ENCODE measurements around the gene KRTAP2-1.
"Not testable (repeated sequence)": the region's sequence is repeated elsewhere in the genome, so short reads cannot be mapped to it uniquely, and the experiment has no call there.

KRTAP2-1 gene

GRCh38 chr17:41046735-41047465 is at the start of gene KRTAP2-1:
Gene KRTAP2-1 (minus strand): TSS chr17:41047316. CDS start chr17:41047267, 49 bp downstream.
- DNase-seq, result not testable (repeated sequence)

GRCh38 chr17:41096055-41096454 is 48.9 kb upstream of the KRTAP2-1 start:
- DNase-seq, result no peak

- not testable (repeated sequence) for DNase-seq
Measured at GRCh38 chr17:41088760-41089352, 41.7 kb upstream of the KRTAP2-1 start.

- not testable (repeated sequence) for DNase-seq
Measured at GRCh38 chr17:41084100-41084856, 37.2 kb upstream of the KRTAP2-1 start, which contains the start of gene KRTAP4-7. Gene KRTAP4-7 (plus strand): TSS chr17:41084150. CDS start chr17:41084207, 57 bp downstream.

- not testable (repeated sequence) for DNase-seq
Measured at GRCh38 chr17:41083427-41083826, 36.3 kb upstream of the KRTAP2-1 start.

- no peak for DNase-seq
Measured at GRCh38 chr17:41082626-41083025, 35.5 kb upstream of the KRTAP2-1 start.

GRCh38 chr17:41076788-41077187 is 29.7 kb upstream of the KRTAP2-1 start:
- DNase-seq, result no peak

- no peak for DNase-seq
Measured at GRCh38 chr17:41073676-41074075, 26.6 kb upstream of the KRTAP2-1 start.

GRCh38 chr17:41071606-41072360 is 24.7 kb upstream of the KRTAP2-1 start:
- no peak for DNase-seq

- DNase-seq, result no peak
Measured at GRCh38 chr17:41069031-41069430, 21.9 kb upstream of the KRTAP2-1 start.

- no peak for DNase-seq
Measured at GRCh38 chr17:41067281-41067680, 20.2 kb upstream of the KRTAP2-1 start.

GRCh38 chr17:41065829-41066624 is 18.9 kb upstream of the KRTAP2-1 start, which contains the start of gene KRTAP2-4:
Gene KRTAP2-4 (minus strand): TSS chr17:41065879. CDS start chr17:41065845, 34 bp downstream.
- no peak for DNase-seq

GRCh38 chr17:41065016-41065689 is 18.0 kb upstream of the KRTAP2-1 start:
- not testable (repeated sequence) for DNase-seq

- DNase-seq, result no peak
Measured at GRCh38 chr17:41064301-41064700, 17.2 kb upstream of the KRTAP2-1 start.

- DNase-seq, result no peak
Measured at GRCh38 chr17:41063449-41063848, 16.3 kb upstream of the KRTAP2-1 start.

GRCh38 chr17:41061964-41062363 is 14.8 kb upstream of the KRTAP2-1 start:
- peak; percentile 28 for DNase-seq

- DNase-seq, result peak; percentile 37
Measured at GRCh38 chr17:41060052-41060604, 13.0 kb upstream of the KRTAP2-1 start, which contains the start of gene KRTAP2-3. Gene KRTAP2-3 (minus strand): TSS chr17:41060114. CDS start chr17:41060050, 64 bp downstream.

GRCh38 chr17:41059276-41060051 is 12.3 kb upstream of the KRTAP2-1 start:
- DNase-seq, result not testable (repeated sequence)

- DNase-seq, result no peak
Measured at GRCh38 chr17:41058741-41059140, 11.6 kb upstream of the KRTAP2-1 start.

- no peak for DNase-seq
Measured at GRCh38 chr17:41057547-41057946, 10.4 kb upstream of the KRTAP2-1 start.

All from eye (tissue), 1 donor.